Measurements from ENCODE around the gene GRIN2A.

DNA sequence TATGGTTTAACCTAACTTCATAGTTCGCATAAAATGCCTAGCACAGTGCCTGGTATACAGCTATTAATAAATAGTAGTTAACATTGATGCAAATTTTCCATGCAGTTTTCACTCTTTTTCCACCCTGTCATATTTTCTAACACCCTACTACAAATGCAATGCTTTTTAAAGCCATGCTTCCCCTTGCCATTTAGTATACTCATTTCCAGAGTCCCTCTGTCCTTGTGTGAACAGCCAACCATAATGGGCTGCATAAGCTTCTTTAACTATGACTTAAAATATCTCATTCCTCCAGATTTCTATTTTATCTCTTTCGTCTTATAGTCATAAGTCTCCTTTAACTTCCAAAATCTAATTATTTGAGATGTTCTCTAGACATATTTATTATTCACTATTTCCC is 284.1 kb downstream of the GRIN2A start:
- TF ChIP-seq, protein P1, sequence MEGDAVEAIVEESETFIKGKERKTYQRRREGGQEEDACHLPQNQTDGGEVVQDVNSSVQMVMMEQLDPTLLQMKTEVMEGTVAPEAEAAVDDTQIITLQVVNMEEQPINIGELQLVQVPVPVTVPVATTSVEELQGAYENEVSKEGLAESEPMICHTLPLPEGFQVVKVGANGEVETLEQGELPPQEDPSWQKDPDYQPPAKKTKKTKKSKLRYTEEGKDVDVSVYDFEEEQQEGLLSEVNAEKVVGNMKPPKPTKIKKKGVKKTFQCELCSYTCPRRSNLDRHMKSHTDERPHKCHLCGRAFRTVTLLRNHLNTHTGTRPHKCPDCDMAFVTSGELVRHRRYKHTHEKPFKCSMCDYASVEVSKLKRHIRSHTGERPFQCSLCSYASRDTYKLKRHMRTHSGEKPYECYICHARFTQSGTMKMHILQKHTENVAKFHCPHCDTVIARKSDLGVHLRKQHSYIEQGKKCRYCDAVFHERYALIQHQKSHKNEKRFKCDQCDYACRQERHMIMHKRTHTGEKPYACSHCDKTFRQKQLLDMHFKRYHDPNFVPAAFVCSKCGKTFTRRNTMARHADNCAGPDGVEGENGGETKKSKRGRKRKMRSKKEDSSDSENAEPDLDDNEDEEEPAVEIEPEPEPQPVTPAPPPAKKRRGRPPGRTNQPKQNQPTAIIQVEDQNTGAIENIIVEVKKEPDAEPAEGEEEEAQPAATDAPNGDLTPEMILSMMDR (CRISPR knock-in tag; IDR thresholded peaks at IDR 0.05) = no peak
- TF ChIP-seq CBX5 (CRISPR knock-in tag; IDR thresholded peaks at IDR 0.05; ENCODE audit: borderline replicate concordance) (no peak), MED1 (CRISPR knock-in tag; IDR thresholded peaks at IDR 0.05) (no peak), POLR2AphosphoS5 (IDR thresholded peaks at IDR 0.05; ENCODE audit: low read depth, low read length) (no peak), NR2F2 (IDR thresholded peaks at IDR 0.05; ENCODE audit: borderline replicate concordance, low read depth) (no peak), ZNF512 (CRISPR knock-in tag; IDR thresholded peaks at IDR 0.05) (no peak), CREB1 (IDR thresholded peaks at IDR 0.05) (no peak), CREB1 (CRISPR knock-in tag; IDR thresholded peaks at IDR 0.05) (no peak)

All from HepG2 (cell line).